Left colon (tissue), 2 donors: ENCODE data around the gene PARP8. TPM values are rescaled to one million over a fixed set of nuclear protein-coding genes. Genes with fewer than 3 reads are reported as not detected.

ENCODE experiments used
- ATAC-seq: fragments of 200-7000 bp; cut with Tn5 transposase; one replicate; pipeline ENCODE4 v1.9.1; 2020; ENCODE audit warnings: mild to moderate bottlenecking, moderate library complexity
- DNase-seq, 2 donors: peaks; one replicate each; pipeline ENCODE4 v3.0.0-alpha.2; 2020
- intact Hi-C, 2 donors: fragments of 100-400 bp; cut with DNase I in 1 of 2; cut with micrococcal nuclease in 1 of 2; formaldehyde crosslinking; loops; one replicate each; pipeline versions ENCODE4 v1.11.2 to v1.14.0; 2022; cut with DNase I, micrococcal nuclease
- total RNA-seq, 2 donors: library from RNA; stranded (reverse); fragmentation: NEBNext Ultra II Directional; extraction: Animal tissue kit (Norgen Biotek cat#: 25700); gene quantifications; one replicate each; pipeline ENCODE4 v1.2.1, GENCODE V29; 2021
- donor health status: DM: no; HTN: no; CAD: no.
- donor health status: DM: yes; HTN: yes; CAD: no.

Gene PARP8
- total RNA-seq, 2 donors from 2014 or later, result 7.1 to 13.6 TPM

DNA sequence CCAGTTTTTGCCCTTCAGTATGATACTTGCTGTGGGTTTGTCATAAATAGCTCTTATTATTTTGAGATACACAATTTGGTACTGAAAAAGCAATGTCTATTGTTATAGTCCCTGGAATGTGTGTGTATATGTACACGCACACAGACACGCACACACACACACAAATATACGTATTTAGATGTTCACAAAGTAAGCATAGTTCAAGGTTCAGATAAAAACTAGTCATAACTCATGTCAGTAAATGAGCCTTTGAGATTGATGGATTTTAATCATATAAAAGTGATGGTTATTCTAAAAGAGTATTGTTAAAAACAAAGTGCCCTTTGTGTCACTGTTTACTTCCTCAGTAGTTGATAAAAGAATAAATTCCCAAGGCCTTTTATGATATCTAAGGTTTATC is 147.3 kb downstream of the PARP8 start:
- DNase-seq (no peak), ATAC-seq (no peak)
- intact Hi-C loops, result no loop called here

GRCh38 chr5:50814556-50814955 is 148.1 kb downstream of the PARP8 start:
- intact Hi-C loops, result no loop called here
- DNase-seq (no peak), ATAC-seq (no peak)

DNA sequence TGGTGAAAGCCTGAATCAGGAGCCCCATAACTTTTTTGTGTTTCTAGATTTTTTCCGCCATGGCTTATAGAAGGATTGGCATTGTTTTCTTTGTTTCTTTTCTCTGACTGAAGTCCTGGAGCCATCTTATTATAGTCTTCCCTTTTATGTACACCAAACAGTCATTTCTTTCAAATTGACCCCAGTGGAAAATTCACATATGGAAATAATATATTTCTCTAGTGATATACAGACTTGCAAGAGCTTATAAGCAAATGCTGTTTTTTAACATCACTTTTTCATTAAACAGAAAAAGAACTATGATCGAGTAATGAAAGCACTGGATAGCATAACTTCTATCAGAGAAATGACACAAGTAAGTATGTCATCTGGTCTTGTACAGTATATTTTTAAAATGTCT is 155.6 kb downstream of the PARP8 start:
- no peak for DNase-seq
- ATAC-seq, result no peak
- intact Hi-C loops, result no loop called here

GRCh38 chr5:50822761-50823160 is 156.3 kb downstream of the PARP8 start:
- DNase-seq (no peak), ATAC-seq (no peak)
- intact Hi-C loops, result no loop called here

DNA sequence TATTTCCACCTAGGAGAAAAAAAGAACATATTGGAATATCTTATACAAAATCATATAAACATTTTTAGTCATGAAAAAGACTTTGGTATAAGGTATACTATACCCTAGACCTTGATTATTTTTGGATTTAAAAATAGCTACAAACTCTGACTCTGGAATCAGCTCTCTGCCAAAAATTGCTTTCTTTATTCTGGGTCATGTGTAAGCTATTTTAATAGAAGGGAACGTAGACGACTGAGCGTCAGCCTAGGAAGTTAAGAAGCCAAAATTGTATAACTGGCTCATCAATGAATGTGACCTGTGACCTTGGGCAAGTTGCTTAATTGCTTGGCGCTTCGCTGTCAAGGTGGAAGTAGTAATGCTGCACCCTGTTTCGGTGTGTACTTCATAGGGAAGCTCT is 157.1 kb downstream of the PARP8 start:
- DNase-seq, result no peak

GRCh38 chr5:50824109-50824508 is 157.7 kb downstream of the PARP8 start:
- DNase-seq, result no peak
- ATAC-seq, result no peak
- intact Hi-C loops, result no loop called here

More for the DNA sequence above, 157.1 kb downstream of the PARP8 start:
- no peak for ATAC-seq
- intact Hi-C loops, result no loop called here

DNA sequence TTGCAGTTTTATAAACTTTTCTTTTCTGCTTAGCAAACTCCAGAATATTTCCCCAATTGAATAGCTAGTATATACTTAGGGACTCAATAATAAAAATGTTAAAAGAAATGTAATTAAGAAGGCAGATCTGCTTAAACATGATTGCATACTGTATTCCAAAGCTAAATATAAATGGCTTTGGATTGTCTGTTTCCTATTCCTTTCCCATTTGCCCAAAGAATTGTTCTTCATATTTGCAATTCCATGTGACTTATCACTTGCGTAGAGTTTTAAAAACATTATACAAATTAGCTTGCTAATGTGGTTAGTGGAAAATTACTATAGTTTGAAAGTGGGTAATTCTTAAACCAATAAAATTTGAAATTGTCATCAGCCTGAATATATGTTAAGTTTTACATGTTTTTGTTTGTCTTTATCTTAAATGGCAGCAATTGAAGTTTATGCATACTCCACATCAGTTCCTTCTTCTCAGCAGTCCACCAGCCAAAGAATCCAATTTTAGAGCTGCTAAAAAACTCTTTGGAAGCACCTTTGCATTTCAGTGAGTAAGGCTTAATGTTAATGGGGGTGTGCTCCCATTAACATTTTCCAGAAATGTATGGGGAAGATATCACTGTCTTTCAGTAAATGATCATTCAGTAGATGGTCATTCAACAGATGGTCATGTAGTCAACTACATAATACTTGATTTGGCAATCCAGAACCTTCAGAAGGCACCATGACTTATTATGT is 161.2 kb downstream of the PARP8 start:
- ATAC-seq, result no peak
- intact Hi-C loops, result no loop called here

DNA sequence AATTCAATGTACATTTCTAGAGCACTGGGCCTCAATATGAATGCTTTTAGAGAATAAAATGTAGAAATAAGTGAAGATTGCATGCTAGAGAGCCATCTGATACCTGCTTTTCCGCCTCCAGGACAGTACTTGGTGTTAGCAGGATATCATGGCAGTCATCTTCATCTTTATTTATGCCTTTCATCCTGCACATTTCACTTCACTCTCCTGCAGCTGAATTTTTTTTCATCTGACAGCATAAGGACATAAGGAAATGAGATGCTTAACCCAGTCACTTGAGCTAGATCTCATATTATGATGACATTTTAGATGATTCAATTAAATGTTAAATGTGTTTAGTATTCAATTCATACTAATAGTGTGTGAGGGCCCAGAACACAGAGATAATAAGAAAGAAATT is 162.6 kb downstream of the PARP8 start:
- DNase-seq, result no peak
- no peak for ATAC-seq
- intact Hi-C loops, result no loop called here

More for the DNA sequence above, 161.2 kb downstream of the PARP8 start:
- no peak for DNase-seq

DNA sequence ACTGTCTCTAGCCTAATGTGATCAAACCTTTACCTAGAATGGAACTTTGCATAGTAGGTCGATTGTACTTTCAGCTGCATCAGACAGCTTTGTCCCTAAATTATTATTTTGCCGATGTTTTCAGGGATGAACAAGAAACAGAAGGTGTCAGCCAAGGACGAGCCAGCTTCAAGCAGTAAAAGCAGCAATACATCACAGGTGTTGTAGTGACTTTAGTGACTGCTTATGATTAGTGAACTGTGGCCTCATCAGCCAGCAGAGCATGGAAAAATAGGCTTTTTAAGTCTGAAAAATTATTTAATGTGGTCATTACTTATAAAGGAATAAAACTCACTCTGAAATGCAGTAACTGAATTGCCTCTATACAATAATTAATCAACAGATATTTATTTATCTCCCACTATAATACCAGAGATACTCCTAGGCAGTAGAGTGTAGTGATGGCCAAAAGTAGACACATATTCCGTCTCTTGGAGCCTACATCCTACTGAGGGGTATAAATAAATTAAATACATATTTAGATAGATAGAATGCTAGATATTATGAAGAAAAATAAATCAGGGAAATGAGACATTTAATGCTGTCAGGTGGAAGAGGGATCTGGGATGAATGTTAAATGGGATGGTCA is 166.3 kb downstream of the PARP8 start:
- DNase-seq, result no peak
- intact Hi-C loops, result no loop called here
- ATAC-seq, result no peak

GRCh38 chr5:50836356-50836755 is 169.9 kb downstream of the PARP8 start:
- intact Hi-C loops, result no loop called here
- DNase-seq, result no peak
- no peak for ATAC-seq

GRCh38 chr5:50839472-50839871 is 173.0 kb downstream of the PARP8 start:
- intact Hi-C loops, result no loop called here
- ATAC-seq (no peak), DNase-seq (no peak)

DNA sequence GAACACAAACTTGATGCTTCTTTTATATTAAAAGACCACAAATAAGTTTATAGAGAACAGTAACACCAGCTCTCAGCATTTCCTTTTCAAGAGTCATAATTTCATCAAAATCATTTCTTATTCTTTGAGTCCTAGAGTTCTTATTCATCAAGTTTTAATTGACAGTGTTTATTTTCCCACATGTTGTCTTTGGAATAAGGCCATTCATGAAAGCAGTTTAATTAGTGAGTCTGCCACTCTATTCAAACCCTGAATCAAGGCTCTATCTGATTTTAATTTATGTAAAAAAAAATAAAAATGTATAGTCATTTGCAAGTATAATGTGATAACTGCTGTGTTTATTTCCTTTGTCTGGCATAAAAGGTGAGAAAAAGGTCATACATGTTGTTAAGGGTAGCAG is 176.7 kb downstream of the PARP8 start:
- intact Hi-C loops, result no loop called here
- no peak for DNase-seq
- ATAC-seq, result no peak

DNA sequence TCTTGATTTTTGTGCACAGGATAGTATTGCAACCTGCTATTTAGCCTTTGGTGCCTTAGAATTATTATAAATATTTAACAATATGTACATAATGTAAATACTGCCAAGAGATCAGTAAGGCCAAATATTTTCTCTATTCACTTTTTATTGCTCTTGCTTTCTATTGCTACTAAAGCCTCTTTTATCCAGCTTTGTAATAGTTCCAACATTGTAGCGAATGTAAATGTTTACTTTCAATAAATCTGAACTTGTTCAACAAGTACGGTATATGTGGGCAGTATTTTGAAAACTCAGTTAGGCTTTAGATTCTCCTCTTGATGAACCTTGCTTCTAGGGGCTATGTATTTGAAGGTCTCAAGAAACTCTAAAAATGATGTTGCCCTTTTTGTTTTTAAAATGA is 179.8 kb downstream of the PARP8 start:
- no peak for DNase-seq
- ATAC-seq, result no peak
- intact Hi-C loops, result no loop called here

DNA sequence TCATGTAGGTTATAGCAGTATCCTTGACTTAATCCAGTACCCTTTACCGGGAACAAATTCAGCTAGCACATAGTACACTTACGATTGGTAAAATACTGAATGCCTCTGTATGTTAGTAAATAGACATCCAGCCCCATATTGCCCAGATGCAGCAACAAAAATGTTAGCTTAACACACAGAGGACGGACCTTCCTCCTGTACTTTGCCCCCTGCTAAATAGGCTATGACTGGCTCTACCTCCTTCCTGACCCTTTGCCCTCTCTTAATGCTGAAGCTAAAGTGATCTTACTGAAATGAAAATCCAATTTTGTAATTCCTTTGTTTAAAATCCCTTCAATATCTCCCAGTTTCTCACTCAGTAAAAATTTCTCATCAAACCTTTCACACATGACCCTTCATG is 183.1 kb downstream of the PARP8 start:
- intact Hi-C loops, result no loop called here
- ATAC-seq, result no peak
- DNase-seq, result no peak

GRCh38 chr5:50853151-50853550 is 186.7 kb downstream of the PARP8 start:
- no peak for ATAC-seq
- DNase-seq, result peak; percentile 9 to 30
- intact Hi-C loops, result no loop called here

- DNase-seq (no peak), ATAC-seq (no peak)
- intact Hi-C loops, result no loop called here
Observed at GRCh38 chr5:50854082-50854481, 187.6 kb downstream of the PARP8 start.

DNA sequence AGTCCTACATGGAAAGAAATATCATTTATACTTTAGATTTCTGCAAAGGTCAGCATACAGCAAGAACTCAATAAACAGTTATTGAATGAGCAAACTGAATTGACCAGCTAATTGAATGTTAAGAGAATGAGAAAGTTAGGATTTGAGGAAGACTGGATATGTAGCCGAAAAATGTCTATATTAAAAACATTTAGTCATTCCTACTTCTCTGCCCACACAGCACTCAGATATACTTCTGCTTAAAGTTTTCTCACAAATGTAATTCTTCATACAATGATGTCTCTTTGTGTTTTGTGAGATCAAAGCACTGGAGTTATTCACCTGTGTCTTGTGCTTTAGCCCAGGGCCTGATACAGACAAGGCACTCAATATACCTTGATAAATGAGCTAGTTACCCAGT is 188.6 kb downstream of the PARP8 start:
- DNase-seq, result no peak
- intact Hi-C loops, result no loop called here
- no peak for ATAC-seq

GRCh38 chr5:50856401-50857119 is 190.1 kb downstream of the PARP8 start:
- DNase-seq, result no peak
- intact Hi-C loops, result no loop called here
- ATAC-seq, result no peak

DNA sequence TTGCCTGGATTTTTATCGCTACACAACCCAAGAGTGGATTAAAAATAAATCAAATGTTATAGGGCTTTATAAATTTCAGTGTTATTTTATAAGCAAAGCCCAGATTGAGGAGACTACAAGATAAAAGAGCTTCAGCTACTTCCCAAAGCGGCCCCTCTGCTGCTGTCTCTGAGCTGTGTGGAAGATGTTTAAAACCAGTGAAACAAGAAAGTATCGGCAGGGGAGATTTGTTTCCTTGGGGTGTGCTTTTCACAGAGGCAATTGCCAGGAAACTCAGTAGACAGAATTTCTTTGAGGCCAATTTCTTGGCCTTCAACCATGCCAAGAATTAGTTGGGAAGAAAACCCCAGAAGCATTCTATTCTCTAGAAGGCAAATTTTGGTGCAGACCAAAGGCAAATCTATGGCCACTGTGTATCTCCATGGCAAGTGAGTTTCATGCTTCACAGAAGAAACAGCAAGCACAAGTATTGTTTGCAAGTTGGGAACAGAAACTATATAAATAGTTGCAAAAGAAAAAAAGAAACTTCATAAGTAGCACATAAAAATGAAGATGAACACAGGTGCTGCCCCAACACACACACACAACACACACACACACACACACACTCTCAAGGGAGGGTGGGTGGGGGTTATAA is 197.2 kb downstream of the PARP8 start:
- intact Hi-C loops, result no loop called here
- no peak for ATAC-seq
- no peak for DNase-seq

GRCh38 chr5:50864466-50864865 is 198.0 kb downstream of the PARP8 start:
- DNase-seq (no peak), ATAC-seq (no peak)
- intact Hi-C loops, result no loop called here
